Stimulated activated CD4-positive, alpha-beta T cell treated with anti-CD3 and anti-CD28 coated beads, Interleukin-1b, Interleukin-23, amount 100 ng/mL, for 4 hours (primary cell): ENCODE measurements around the gene DSCAML1.
"Not testable (repeated sequence)": the region's sequence is repeated elsewhere in the genome, so short reads cannot be mapped to it uniquely, and the experiment has no call there.

Source experiments
- DNase-seq, 2 donors: peaks; one replicate each; pipeline ENCODE4 v3.0.0-alpha.2; 2020; ENCODE audit warnings: low read depth in 2 of 2

DSCAML1 gene

DNA sequence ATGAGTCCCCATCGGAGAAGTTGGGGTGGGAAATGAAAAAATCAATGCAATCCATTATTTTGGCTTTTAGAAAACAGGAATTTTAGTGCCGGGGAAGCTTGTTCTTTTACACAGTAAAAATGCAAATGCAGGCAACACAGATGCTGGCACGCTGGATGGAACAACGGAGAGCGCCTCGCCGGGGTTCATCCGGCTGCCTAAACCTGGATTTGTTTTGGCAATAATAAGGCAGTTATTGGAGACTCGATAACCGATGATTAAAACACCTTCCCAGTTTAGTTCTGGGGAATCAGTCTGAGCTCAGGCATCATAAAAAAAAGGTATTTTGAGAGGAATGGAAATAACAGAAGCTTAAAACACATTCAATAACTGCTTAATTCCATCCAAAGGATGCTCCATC, 2.9 kb downstream of the DSCAML1 start:
- no peak for DNase-seq

DNA sequence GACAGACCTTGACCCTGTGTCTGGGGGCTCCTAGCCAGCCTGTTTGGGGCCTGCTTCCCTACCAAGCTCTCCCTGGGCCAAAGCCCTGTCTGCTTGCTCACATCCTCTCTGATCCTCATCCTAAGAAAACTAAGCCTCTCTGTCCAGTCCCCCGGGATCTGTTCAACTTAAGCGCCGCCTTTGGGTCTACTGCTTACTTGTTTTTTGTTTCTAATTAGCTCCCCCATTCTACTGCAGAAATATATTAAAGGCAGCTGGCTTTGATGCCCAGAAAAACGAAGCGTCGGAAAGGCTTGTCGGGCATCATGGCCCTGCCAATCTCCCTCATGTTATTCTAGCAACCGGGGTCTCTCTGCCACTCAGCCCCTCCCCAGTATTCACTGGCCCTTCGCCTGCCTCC, 3.4 kb downstream of the DSCAML1 start:
- no peak for DNase-seq

GRCh38 chr11:117792992-117793391, 4.0 kb downstream of the DSCAML1 start:
- no peak for DNase-seq

DNA sequence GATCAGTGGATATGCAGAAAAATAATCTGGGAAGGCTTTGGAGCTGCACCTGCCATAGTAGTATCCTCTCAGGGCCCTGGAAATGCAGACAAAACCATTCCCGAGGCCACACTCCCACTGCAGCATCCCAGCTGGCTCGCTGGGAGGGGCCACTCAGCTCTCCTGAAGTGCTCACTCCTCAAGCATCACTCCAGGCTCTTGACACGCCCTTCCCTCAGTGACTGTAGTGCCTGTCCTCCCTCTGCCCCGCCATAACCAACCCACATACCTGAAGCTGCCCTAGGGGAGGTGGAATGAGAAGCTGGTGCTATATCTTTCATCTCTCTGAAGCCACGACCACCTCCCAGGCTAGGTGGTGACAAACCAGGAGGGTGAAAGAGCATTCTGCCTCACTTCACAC, 4.8 kb downstream of the DSCAML1 start:
- DNase-seq, result no peak

GRCh38 chr11:117790279-117790678, 6.7 kb downstream of the DSCAML1 start:
- no peak for DNase-seq

DNA sequence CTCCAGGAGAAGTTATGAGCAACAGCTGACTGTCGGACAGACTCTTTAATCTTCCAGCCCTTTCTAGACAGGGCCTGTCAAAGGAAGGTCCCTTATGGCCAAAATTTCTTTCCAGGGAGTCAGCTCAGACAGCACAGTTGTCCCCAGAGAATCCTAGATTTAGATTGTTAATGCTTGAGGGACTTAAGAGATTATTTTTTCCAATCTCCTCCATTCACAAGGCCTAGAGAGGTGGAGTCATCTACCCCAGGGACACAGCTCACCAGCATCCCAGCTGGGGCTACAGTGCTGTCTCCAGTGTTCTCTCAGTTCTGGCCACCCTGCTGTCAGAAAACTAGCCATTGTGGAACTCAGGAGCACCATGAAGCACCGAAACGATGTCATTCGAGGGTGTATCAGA, 7.8 kb downstream of the DSCAML1 start:
- no peak for DNase-seq

DNA sequence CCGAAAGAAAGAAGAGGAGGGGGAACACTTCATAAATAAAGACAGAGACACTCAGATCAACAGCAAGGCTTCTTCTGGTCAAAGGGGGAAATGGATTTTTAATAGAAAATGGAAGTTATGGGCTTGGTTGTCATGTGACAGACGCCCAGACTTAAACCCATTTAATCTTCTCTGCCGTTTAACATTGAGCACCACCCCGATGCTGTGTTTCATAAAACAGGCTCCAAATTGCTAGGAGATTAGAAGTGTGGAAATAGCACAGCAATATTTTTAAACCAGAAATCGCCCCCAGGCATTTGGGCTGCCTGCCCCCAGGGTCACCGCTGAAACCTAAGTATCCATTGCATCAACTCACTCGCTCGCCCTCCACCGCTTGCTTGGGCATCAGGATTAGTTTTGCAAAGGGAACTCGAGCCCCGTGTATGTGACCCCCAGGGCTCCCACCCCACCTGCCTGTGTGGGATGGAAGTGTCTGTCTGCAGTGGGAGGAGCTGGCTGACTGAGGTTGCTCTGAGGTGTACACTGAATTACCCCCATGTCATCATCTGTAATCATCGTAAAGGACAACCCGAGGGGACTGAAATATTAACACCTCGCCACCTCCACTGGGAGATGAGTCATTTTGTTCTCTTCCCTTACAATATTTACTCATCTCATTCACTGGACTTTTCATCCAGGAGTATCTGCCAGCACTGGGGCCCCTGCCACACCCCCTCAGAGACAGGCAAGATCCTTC, 10.7 kb downstream of the DSCAML1 start:
- DNase-seq, result no peak

- DNase-seq, result no peak
These were observed 14.9 kb downstream of the DSCAML1 start for GRCh38 chr11:117782101-117782500.

DNA sequence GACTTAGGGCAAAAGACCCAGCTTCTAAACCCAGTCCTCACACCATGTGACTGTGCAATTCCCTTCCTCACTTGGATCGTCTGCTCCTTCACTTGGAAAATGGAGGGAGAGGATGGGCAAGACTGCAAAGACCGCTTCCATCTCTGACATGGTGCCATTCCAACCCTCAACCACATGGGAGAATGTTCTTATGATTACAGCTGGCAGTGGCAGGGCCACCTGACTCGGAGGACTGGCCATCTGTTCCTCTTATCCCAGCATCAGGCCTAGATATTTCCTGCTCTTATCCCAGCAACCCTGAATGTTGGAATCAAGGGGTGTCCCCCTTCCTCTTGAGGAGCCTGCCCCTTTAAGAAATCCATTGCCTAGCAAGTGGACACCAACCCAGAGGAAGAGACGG, 15.4 kb downstream of the DSCAML1 start:
- DNase-seq, result no peak

DNA sequence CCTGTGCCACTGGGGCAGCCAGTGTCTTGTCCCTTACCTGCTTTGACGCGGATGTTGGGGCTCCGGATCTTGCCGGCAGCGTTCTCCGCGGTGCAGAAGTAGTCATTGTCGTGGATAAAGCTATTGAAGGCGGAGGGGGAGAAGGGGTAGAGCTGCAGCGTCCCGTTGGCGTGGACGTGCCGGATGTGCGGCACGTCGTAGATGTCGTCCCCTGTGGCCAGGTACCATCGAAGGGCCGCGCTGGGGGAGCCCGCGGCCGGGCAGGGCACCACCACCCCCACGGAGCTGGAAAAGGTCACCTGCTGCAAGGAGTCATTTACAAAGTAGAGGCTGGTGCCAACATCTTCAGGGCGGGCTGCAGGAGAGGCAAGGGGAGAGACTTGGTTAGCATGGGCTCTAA, 16.6 kb downstream of the DSCAML1 start:
- no peak for DNase-seq

- no peak for DNase-seq
These were observed 22.5 kb downstream of the DSCAML1 start for GRCh38 chr11:117774553-117774952.

- DNase-seq, result no peak
These were observed 24.7 kb downstream of the DSCAML1 start for GRCh38 chr11:117772360-117772759.

DNA sequence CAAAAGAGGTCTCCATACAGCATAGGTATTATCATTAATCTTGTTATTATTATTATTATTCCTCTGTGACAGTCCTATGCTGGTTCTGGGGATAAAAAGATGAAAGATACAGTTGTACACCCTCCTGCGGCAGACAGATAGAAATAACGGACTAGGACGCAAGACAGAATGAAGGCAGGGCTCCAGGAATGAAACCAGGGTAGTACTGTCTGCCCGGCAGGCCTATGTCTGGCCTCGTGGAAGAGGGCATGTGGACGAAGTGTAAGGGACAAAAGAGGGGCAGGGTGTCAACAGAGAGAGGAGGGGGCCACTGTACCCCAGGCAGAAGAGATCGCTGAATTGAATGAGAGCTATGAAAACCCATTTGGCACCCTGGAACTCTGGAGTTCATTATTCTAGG, 25.2 kb downstream of the DSCAML1 start:
- no peak for DNase-seq

DNA sequence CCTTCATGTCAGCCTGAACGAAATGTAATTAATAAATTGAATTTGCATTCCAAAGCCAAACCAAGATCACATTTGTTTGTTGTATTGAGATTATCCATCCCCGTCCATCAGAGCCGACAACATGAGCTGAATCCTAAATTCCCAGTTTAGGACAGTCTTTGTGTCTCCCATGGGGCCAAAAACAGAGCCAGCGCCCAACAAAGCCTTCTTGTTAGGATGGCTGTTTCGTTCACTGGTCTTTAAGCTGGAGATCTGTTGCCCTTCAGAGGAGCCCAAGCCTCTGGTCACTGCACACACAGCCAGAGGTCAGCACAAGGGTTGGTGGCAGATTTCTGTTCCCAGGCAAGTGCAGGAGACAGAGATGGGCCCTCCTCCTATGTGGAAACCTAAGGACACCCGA, 25.8 kb downstream of the DSCAML1 start:
- DNase-seq, result no peak

DNA sequence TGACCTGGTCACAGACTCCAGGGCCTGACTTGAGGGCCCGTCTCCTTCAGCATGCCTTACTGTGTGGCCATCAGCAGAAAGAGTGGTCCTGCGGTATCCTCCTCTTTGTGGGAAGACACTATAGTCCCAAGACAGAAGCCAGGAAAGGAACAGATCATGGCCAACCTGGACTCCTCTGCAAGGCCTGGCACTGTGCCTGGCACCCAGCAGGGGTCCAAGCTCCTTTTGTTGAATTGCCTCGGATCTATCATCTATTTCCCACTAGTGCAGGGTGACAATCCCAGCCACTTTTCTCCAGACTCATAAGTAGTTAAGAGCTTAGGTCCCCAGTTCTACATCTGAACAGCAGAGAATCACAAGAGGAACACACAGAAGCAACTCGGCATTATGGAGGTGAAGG, 27.0 kb downstream of the DSCAML1 start:
- DNase-seq, result no peak

GRCh38 chr11:117769533-117769932, 27.5 kb downstream of the DSCAML1 start:
- no peak for DNase-seq

GRCh38 chr11:117768506-117768905, 28.5 kb downstream of the DSCAML1 start:
- DNase-seq, result no peak

GRCh38 chr11:117767071-117767470, 29.9 kb downstream of the DSCAML1 start:
- DNase-seq, result no peak

- DNase-seq, result no peak
These were observed 30.4 kb downstream of the DSCAML1 start for GRCh38 chr11:117766576-117766975.

GRCh38 chr11:117766026-117766425, 31.0 kb downstream of the DSCAML1 start:
- no peak for DNase-seq

- DNase-seq, result no peak
These were observed 31.9 kb downstream of the DSCAML1 start for GRCh38 chr11:117765068-117765467.

DNA sequence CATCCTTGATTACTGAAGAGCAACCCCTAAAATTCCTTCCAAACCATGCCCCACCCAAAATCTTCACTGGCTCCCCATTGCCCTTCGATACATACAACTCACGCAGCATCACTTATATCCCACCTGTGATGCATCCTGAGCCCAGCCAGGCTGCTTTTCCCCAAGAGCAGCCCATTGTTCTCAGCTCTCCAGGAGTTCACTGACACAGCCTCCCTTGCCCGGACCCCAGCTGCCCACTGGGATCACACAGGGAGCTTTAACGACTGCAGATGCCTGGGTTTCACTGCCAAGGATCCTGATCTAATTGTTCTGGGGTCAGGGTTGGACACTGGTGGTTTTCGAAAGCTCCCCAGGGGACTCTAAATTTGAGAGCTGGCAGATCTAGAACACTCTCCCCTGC, 33.6 kb downstream of the DSCAML1 start:
- not testable (repeated sequence) for DNase-seq

GRCh38 chr11:117761993-117762392, 35.0 kb downstream of the DSCAML1 start:
- DNase-seq, result no peak

GRCh38 chr11:117759305-117759704, 37.7 kb downstream of the DSCAML1 start:
- DNase-seq, result no peak
